Liver (tissue), 9 donors: ENCODE results near the gene CLCA1. TPM values are rescaled to one million over a fixed set of nuclear protein-coding genes. Genes with fewer than 3 reads are reported as not detected.

Experiments used
- DNase-seq: peaks from one replicate; pipeline ENCODE4 v3.0.0-alpha.2; 2017; ENCODE audit warnings: low spot score
- H3K27ac ChIP-seq, 2 donors: one replicate each; pipeline ENCODE4 v1.7.0; 2013; ENCODE audit warnings: inconsistent platforms in 2 of 2, low read length in 2 of 2, control low read depth in 1 of 2, low read depth in 1 of 2, mild to moderate bottlenecking in 1 of 2
- H3K27me3 ChIP-seq, 4 donors: one replicate each; pipeline versions ENCODE4 v1.6.1 to v1.7.0; 2013; ENCODE audit warnings: low read length in 3 of 4, inconsistent platforms in 1 of 4, mild to moderate bottlenecking in 1 of 4, moderate library complexity in 1 of 4; ENCODE audit not compliant: control insufficient read depth in 4 of 4, insufficient read depth in 4 of 4
- H3K36me3 ChIP-seq, 4 donors: one replicate each; pipeline versions ENCODE4 v1.6.1 to v1.7.0; 2013; ENCODE audit warnings: low read length in 3 of 4, mild to moderate bottlenecking in 3 of 4, low read depth in 1 of 4, moderate library complexity in 1 of 4; ENCODE audit not compliant: control insufficient read depth in 4 of 4, insufficient read depth in 3 of 4
- H3K4me1 ChIP-seq, 4 donors: one replicate each; pipeline versions ENCODE4 v1.6.1 to v1.7.0; 2013; ENCODE audit warnings: low read length in 3 of 4, mild to moderate bottlenecking in 3 of 4, moderate library complexity in 1 of 4; ENCODE audit not compliant: control insufficient read depth in 4 of 4, insufficient read depth in 4 of 4
- H3K4me3 ChIP-seq, 3 donors: one replicate each; pipeline versions ENCODE4 v1.6.1 to v1.7.0; 2013; ENCODE audit warnings: low read length in 3 of 3, control low read depth in 1 of 3, low read depth in 1 of 3, mild to moderate bottlenecking in 1 of 3
- H3K9ac ChIP-seq, 2 donors: one replicate each; pipeline ENCODE4 v1.7.0; 2013; ENCODE audit warnings: low read length in 2 of 2, mild to moderate bottlenecking in 2 of 2, moderate library complexity in 2 of 2, control low read depth in 1 of 2, low read depth in 1 of 2
- H3K9me3 ChIP-seq, 4 donors: one replicate each; pipeline versions ENCODE4 v1.6.1 to v1.7.0; 2013; ENCODE audit warnings: low read length in 3 of 4; ENCODE audit not compliant: control insufficient read depth in 4 of 4
- EGR1 ChIP-seq, 2 donors: IDR thresholded peaks; 2 replicates each; pipeline ENCODE4 v1.6.1; 2016 to 2018; ENCODE audit warnings: antibody characterized with exemption in 2 of 2, low read depth in 2 of 2
- FOXA1 ChIP-seq: IDR thresholded peaks from 2 replicates; pipeline ENCODE4 v1.6.1; 2016; ENCODE audit warnings: antibody characterized with exemption
- FOXA2 ChIP-seq: IDR thresholded peaks from 2 replicates; pipeline ENCODE4 v1.6.1; 2016; ENCODE audit warnings: antibody characterized with exemption
- HNF4A ChIP-seq, 2 donors: conservative IDR thresholded peaks; 2 replicates each; pipeline ENCODE4 v1.6.1; 2016; ENCODE audit warnings: antibody characterized with exemption in 2 of 2, mild to moderate bottlenecking in 2 of 2
- HNF4G ChIP-seq: IDR thresholded peaks from 2 replicates; pipeline ENCODE4 v1.6.1; 2016; ENCODE audit warnings: antibody characterized with exemption
- JUND ChIP-seq, 2 donors: IDR thresholded peaks; 2 replicates each; pipeline ENCODE4 v1.6.1; 2016; ENCODE audit warnings: antibody characterized with exemption in 2 of 2
- NR2F2 ChIP-seq: IDR thresholded peaks from 2 replicates; pipeline ENCODE4 v1.6.1; 2016; ENCODE audit warnings: antibody characterized with exemption
- RAD21 ChIP-seq, 2 donors: IDR thresholded peaks; 2 replicates each; pipeline ENCODE4 v1.6.1; 2016; ENCODE audit warnings: antibody characterized with exemption in 2 of 2, mild to moderate bottlenecking in 2 of 2
- RXRA ChIP-seq, 2 donors: IDR thresholded peaks; 2 replicates each; pipeline ENCODE4 v1.6.1; 2017 to 2018; ENCODE audit warnings: antibody characterized with exemption in 2 of 2, mild to moderate bottlenecking in 1 of 2
- TAF1 ChIP-seq: conservative IDR thresholded peaks from 2 replicates; pipeline ENCODE4 v1.6.1; 2016; ENCODE audit warnings: antibody characterized with exemption, mild to moderate bottlenecking
- YY1 ChIP-seq: IDR thresholded peaks from 2 replicates; pipeline ENCODE4 v1.6.1; 2016; ENCODE audit warnings: antibody characterized with exemption, mild to moderate bottlenecking
- WGBS: extraction: QIAGEN DNeasy Blood & Tissue Kit; methylation state at CpG from one replicate; pipeline ENCODE4 v1.1.7; 2013; 5-methylcytosine and 5-hydroxymethylcytosine counted together
- polyA plus RNA-seq, 2 donors: library from polyadenylated mRNA; stranded (reverse) in 1 of 2; unstranded in 1 of 2; fragments of 200-250 nt in 1 of 2; fragments of >200 nt in 1 of 2; fragmentation: Nextera tagmentation in 1 of 2; extraction: Ambion mirVana in 1 of 2; gene quantifications; one replicate each; pipeline versions ENCODE4 v1.2.1 to v1.2.3, GENCODE V29; 2013 to 2015
- total RNA-seq, 2 donors: library from RNA; depleted of rRNA; stranded (reverse); fragments of >200 nt; gene quantifications; one replicate each; pipeline ENCODE4 v1.2.3, GENCODE V29; 2014
- TF ChIP-seq, protein P1 (sequence below): IDR thresholded peaks from 2 replicates; pipeline ENCODE4 v1.6.1; 2016; ENCODE audit warnings: antibody characterized with exemption
- TF ChIP-seq, protein P2 (sequence below): IDR thresholded peaks from 2 replicates; pipeline ENCODE4 v1.6.1; 2016; ENCODE audit warnings: antibody characterized with exemption
- TF ChIP-seq, protein P3 (sequence below): IDR thresholded peaks from 2 replicates; pipeline ENCODE4 v1.6.1; 2016; ENCODE audit warnings: antibody characterized with exemption
- TF ChIP-seq, protein P4 (sequence below): IDR thresholded peaks from 2 replicates; pipeline ENCODE4 v1.6.1; 2016; ENCODE audit warnings: antibody characterized with exemption, mild to moderate bottlenecking
- donor health status: healthy.
- donor health status: healthy.
- donor health status: healthy.
- donor health status: healthy.
- donor health status: healthy.

Gene CLCA1
- total and polyA plus RNA-seq, 4 donors: not detected

DNA sequence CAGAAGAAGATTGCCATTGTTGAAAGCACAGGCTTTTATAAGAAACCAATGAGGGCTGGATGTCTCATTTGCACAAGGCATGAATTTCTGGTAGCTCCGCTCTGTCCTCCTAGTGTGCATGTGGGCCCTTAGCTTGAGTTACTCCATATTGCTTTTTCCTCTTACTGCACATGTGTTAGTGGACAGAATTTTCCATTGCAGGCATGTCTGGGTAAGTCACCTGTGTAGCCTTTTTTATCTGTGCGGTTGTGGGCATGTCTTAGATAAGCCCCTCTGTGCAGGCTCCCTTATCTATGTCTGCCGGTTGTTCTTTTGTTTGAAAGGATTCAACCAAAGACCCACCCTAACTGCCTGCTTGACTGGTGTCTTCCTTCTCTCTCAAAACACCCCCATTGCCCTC is 7.2 kb upstream of the CLCA1 start:
- no peak overlapping the region for H3K27ac ChIP-seq
- no peaks in the 10 kb centered on the region for H3K9me3 ChIP-seq
- H3K36me3 ChIP-seq: no peaks in the 10 kb centered on the region
- 62% methylated on average over 3 of the region's 3 CpGs for WGBS
- no peak overlapping the region for H3K4me3 ChIP-seq
- no peak overlapping the region for H3K9ac ChIP-seq
- peaks cover 0 to 3% (median 0%) of the 10 kb centered on the region in 4 donors for H3K27me3 ChIP-seq
- TF ChIP-seq, protein P1, sequence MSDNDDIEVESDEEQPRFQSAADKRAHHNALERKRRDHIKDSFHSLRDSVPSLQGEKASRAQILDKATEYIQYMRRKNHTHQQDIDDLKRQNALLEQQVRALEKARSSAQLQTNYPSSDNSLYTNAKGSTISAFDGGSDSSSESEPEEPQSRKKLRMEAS: no peak
- no peak for TF ChIP-seq RXRA (IDR thresholded peaks at IDR 0.05)
- no peak for TF ChIP-seq HNF4G
- TF ChIP-seq TAF1: no peak
- no peak for TF ChIP-seq YY1
- no peak for TF ChIP-seq FOXA2
- TF ChIP-seq RAD21 (IDR thresholded peaks at IDR 0.05): no peak
- TF ChIP-seq NR2F2: no peak
- TF ChIP-seq, protein P2, sequence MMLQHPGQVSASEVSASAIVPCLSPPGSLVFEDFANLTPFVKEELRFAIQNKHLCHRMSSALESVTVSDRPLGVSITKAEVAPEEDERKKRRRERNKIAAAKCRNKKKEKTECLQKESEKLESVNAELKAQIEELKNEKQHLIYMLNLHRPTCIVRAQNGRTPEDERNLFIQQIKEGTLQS: no peak
- TF ChIP-seq FOXA1: no peak
- TF ChIP-seq, protein P3, sequence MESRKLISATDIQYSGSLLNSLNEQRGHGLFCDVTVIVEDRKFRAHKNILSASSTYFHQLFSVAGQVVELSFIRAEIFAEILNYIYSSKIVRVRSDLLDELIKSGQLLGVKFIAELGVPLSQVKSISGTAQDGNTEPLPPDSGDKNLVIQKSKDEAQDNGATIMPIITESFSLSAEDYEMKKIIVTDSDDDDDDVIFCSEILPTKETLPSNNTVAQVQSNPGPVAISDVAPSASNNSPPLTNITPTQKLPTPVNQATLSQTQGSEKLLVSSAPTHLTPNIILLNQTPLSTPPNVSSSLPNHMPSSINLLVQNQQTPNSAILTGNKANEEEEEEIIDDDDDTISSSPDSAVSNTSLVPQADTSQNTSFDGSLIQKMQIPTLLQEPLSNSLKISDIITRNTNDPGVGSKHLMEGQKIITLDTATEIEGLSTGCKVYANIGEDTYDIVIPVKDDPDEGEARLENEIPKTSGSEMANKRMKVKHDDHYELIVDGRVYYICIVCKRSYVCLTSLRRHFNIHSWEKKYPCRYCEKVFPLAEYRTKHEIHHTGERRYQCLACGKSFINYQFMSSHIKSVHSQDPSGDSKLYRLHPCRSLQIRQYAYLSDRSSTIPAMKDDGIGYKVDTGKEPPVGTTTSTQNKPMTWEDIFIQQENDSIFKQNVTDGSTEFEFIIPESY: no peak
- no peak for TF ChIP-seq JUND (IDR thresholded peaks at IDR 0.05)
- no peak for DNase-seq
- no peaks in the 10 kb centered on the region for H3K4me1 ChIP-seq

DNA sequence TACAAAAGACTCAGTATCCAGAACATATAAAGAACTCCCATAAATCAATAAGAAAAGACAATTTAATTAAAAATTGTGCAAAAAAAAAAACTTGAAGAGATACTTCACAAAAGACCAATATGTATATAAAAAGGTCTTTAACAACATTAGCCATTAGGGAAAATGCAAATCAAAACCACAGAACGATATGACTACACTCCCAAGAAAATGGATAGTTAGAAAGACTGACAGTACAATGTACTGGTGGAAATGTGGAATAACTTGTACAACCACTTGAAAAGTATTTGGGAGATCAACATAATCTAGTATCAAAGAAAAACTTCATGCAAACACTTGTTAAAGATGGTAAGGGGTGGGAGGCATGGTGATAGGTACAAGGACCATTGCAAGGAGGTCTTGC is 3.9 kb upstream of the CLCA1 start:
- Histone ChIP-seq H3K27me3 (no peaks in the 10 kb centered on the region), H3K9ac (no peak overlapping the region), H3K4me3 (no peak overlapping the region), H3K4me1 (no peaks in the 10 kb centered on the region), H3K9me3 (no peaks in the 10 kb centered on the region), H3K27ac (no peak overlapping the region), H3K36me3 (no peaks in the 10 kb centered on the region)
- 75% methylated on average over 1 of the region's 1 CpG for WGBS
- TF ChIP-seq, protein P1: no peak
- DNase-seq: no peak

DNA sequence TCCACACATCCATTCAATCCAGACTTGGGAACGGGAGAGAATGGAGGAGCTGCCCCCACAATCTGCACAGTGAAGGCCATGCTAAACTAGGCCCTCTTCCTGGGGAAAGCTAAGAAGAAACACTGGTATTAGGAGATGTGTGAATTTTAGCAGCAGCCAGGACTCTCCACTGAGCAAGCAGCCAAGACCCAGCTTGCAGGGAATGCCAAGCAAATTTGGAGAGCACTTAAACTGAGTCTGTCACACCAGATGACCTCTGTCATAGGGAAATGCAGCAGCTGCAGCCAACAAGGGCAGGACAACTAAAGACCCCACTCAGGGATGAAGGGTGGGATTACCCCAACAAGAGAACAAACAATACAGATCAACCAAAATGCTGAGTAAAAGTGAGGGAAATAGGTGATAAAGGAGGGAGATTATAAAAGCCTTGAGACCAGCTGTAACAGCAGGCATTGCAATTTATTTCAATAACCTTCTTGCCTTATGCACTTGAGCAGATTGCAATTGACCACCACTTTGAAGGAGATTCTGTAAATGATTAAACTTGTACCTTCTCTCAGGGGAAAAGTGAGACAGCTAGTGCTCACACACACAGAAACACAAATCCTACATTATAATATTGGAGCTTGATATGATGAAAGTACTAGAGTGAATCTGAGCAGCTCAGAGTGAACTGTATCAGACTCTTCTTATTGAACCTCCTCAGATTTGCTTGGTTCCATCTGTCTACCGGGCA is 2.5 kb upstream of the CLCA1 start:
- WGBS: 79% methylated on average over 2 of the region's 2 CpGs
- no peak overlapping the region for H3K9ac ChIP-seq
- no peaks in the 10 kb centered on the region for H3K4me1 ChIP-seq
- H3K27ac ChIP-seq: no peak overlapping the region
- H3K27me3 ChIP-seq: peaks cover 0 to 6% (median 2%) of the 10 kb centered on the region in 4 donors
- no peak for DNase-seq
- H3K4me3 ChIP-seq: no peak overlapping the region
- no peaks in the 10 kb centered on the region for H3K36me3 ChIP-seq
- TF ChIP-seq TAF1 (no peak), HNF4G (no peak), HNF4A (conservative IDR thresholded peaks at IDR 0.05) (no peak), JUND (IDR thresholded peaks at IDR 0.05) (no peak), FOXA2 (no peak), RAD21 (IDR thresholded peaks at IDR 0.05) (no peak), NR2F2 (no peak), YY1 (no peak), EGR1 (IDR thresholded peaks at IDR 0.05; ENCODE audit: low read depth in 2 of 2) (no peak)
- TF ChIP-seq, protein P3: no peak
- TF ChIP-seq, protein P1: no peak
- TF ChIP-seq, protein P4, sequence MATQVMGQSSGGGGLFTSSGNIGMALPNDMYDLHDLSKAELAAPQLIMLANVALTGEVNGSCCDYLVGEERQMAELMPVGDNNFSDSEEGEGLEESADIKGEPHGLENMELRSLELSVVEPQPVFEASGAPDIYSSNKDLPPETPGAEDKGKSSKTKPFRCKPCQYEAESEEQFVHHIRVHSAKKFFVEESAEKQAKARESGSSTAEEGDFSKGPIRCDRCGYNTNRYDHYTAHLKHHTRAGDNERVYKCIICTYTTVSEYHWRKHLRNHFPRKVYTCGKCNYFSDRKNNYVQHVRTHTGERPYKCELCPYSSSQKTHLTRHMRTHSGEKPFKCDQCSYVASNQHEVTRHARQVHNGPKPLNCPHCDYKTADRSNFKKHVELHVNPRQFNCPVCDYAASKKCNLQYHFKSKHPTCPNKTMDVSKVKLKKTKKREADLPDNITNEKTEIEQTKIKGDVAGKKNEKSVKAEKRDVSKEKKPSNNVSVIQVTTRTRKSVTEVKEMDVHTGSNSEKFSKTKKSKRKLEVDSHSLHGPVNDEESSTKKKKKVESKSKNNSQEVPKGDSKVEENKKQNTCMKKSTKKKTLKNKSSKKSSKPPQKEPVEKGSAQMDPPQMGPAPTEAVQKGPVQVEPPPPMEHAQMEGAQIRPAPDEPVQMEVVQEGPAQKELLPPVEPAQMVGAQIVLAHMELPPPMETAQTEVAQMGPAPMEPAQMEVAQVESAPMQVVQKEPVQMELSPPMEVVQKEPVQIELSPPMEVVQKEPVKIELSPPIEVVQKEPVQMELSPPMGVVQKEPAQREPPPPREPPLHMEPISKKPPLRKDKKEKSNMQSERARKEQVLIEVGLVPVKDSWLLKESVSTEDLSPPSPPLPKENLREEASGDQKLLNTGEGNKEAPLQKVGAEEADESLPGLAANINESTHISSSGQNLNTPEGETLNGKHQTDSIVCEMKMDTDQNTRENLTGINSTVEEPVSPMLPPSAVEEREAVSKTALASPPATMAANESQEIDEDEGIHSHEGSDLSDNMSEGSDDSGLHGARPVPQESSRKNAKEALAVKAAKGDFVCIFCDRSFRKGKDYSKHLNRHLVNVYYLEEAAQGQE: no peak
- H3K9me3 ChIP-seq: no peaks in the 10 kb centered on the region
